Measurements from ENCODE around the gene CELA2B. TPM values are rescaled to one million over a fixed set of nuclear protein-coding genes. Genes with fewer than 3 reads are reported as not detected.

The CELA2B gene
- total and polyA plus RNA-seq, 9 donors: 0.33 to 0.46 (median 0.36) TPM; not detected in 6

DNA sequence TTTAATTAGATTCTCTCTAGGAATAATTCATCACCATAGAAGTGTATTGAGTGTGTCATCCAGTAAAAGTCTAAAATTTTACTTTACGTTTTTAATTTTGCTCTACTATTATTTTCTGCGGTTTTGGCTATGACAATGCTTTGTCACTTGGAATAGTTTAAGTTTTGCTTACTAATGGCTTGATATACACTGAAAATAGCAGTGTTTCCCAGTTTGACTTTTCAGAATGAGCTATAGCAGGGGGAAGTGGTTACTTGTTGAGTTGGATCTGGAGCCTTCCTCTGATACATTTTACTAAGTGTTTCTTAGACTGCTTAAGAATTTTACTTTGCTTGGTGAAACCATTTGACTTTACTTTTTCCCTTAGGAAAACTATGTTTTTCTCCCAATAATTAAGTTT, 55.8 kb downstream of the CELA2B start:
- TF ChIP-seq POLR2A (IDR thresholded peaks at IDR 0.05): no peak
- TF ChIP-seq EP300 (IDR thresholded peaks at IDR 0.05): no peak
- TF ChIP-seq, protein P1, sequence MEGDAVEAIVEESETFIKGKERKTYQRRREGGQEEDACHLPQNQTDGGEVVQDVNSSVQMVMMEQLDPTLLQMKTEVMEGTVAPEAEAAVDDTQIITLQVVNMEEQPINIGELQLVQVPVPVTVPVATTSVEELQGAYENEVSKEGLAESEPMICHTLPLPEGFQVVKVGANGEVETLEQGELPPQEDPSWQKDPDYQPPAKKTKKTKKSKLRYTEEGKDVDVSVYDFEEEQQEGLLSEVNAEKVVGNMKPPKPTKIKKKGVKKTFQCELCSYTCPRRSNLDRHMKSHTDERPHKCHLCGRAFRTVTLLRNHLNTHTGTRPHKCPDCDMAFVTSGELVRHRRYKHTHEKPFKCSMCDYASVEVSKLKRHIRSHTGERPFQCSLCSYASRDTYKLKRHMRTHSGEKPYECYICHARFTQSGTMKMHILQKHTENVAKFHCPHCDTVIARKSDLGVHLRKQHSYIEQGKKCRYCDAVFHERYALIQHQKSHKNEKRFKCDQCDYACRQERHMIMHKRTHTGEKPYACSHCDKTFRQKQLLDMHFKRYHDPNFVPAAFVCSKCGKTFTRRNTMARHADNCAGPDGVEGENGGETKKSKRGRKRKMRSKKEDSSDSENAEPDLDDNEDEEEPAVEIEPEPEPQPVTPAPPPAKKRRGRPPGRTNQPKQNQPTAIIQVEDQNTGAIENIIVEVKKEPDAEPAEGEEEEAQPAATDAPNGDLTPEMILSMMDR (IDR thresholded peaks at IDR 0.05): no peak
- WGBS, 3 donors: 86 to 89% (median 87%) methylated on average over 2 of the region's 2 CpGs
- intact Hi-C loops (cut with DNase I): loop anchor here in 1 of 4 donors (10.0 kb wide), 1 partner anchor 83 kb away; the partner anchor contains the start of gene DDI2

DNA sequence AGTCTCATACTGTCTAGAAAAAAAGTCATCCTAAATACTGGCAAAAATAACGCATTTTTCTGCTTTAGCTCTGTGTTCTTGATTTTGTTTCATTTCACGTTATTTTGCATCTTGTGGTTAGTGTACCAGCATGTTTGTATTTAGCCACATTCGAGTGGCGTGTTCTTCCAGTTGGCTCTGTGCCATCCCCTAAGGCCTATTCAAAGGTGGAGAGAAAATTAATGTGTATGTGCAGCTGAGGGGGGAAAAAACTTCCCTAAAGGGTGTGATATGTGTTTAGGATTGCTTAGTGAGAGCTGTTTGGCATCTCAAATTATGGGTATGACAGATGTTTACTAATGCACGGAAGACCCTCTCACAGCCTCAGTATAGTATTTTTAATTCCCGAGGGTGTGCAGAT, 62.9 kb downstream of the CELA2B start:
- Histone ChIP-seq H3K36me3 (no peaks in the 10 kb centered on the region), H3K27me3 (no peaks in the 10 kb centered on the region), H3K27ac (no peak overlapping the region), H3K9me3 (no peaks in the 10 kb centered on the region), H3K4me3 (no peak overlapping the region), H3K4me1 (ENCODE audit: insufficient read depth) (no peaks in the 10 kb centered on the region)
- 64 to 79% (median 70%) methylated on average over 6 of the region's 6 CpGs for WGBS, 3 donors
- TF ChIP-seq EP300 (IDR thresholded peaks at IDR 0.05) (no peak), POLR2A (IDR thresholded peaks at IDR 0.05) (no peak)
- TF ChIP-seq, protein P1 (IDR thresholded peaks at IDR 0.05): no peak
- intact Hi-C loops (cut with DNase I): loop anchor here in 1 of 4 donors (10.0 kb wide), 1 partner anchor 76 kb away; the partner anchor contains the start of gene DDI2
- DNase-seq: no peak

More for the DNA sequence above, 55.8 kb downstream of the CELA2B start:
- Histone ChIP-seq H3K36me3 (no peaks in the 10 kb centered on the region), H3K27ac (no peak overlapping the region), H3K4me3 (no peak overlapping the region), H3K27me3 (no peaks in the 10 kb centered on the region), H3K9me3 (no peaks in the 10 kb centered on the region), H3K4me1 (ENCODE audit: insufficient read depth) (no peaks in the 10 kb centered on the region)
- DNase-seq: no peak

DNA sequence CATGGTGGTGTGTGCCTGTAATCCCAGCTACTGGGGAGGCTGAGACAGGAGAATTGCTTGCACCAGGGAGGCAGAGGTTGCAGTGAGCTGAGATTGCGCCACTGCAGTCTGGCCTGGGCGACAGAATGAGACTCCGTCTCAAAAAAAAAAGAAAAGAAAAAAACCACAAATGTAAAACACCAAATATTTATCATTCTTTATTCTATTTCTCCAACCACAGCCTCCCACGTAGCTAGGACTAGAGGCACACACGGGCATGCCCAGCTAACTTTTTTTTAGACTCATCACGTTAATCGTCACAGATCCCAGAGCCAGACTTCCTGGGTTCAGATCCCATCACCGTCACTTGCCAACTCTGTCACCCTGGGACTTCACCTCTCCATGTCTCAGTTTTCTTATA, 64.3 kb downstream of the CELA2B start:
- Histone ChIP-seq H3K27me3 (no peaks in the 10 kb centered on the region), H3K36me3 (no peaks in the 10 kb centered on the region), H3K9me3 (no peaks in the 10 kb centered on the region), H3K4me1 (ENCODE audit: insufficient read depth) (no peaks in the 10 kb centered on the region), H3K4me3 (no peak overlapping the region), H3K27ac (no peak overlapping the region)
- WGBS, 3 donors: 51 to 70% (median 59%) methylated on average over 8 of the region's 8 CpGs
- TF ChIP-seq, protein P1 (IDR thresholded peaks at IDR 0.05): no peak
- TF ChIP-seq EP300 (IDR thresholded peaks at IDR 0.05) (no peak), POLR2A (IDR thresholded peaks at IDR 0.05) (no peak)
- intact Hi-C loops (cut with DNase I): no loop called here
- no peak for DNase-seq

Other genes starting within 250 kb of the CELA2B start
- 10 to 100 TPM in 1 of 7 donors, 1 to 10 TPM in 4, under 1 TPM in 2; 0.53 to 23.0 (median 2.3) TPM for gene FHAD1, start 228.9 kb upstream of the CELA2B start, total RNA-seq
- gene FHAD1, start 228.9 kb upstream of the CELA2B start, polyA plus RNA-seq: under 1 TPM; 0.40 to 0.65 TPM
- 10 to 100 TPM; 24.2 to 63.2 (median 30.3) TPM for gene EFHD2, start 66.2 kb upstream of the CELA2B start, total RNA-seq
- gene EFHD2, start 66.2 kb upstream of the CELA2B start, polyA plus RNA-seq: 10 to 100 TPM; 19.6 to 25.5 TPM
- gene CTRC, start 37.7 kb upstream of the CELA2B start, total RNA-seq: 1 to 10 TPM in 3 of 7 donors, not detected in 4; 1.7 to 5.7 (median 4.6) TPM
- not detected for gene CTRC, start 37.7 kb upstream of the CELA2B start, polyA plus RNA-seq
- 1 to 10 TPM in 2 of 7 donors, under 1 TPM in 1, not detected in 4; 0.92 to 9.4 (median 2.4) TPM for gene CELA2A, start 19.4 kb upstream of the CELA2B start, total RNA-seq
- 1 to 10 TPM in 1 of 2 donors, not detected in 1; 7.5 TPM for gene CELA2A, start 19.4 kb upstream of the CELA2B start, polyA plus RNA-seq
- 10 to 100 TPM; 13.4 to 62.0 (median 44.4) TPM for gene CASP9, start 48.1 kb downstream of the CELA2B start, total RNA-seq
- gene CASP9, start 48.1 kb downstream of the CELA2B start, polyA plus RNA-seq: 10 to 100 TPM; 21.1 to 33.5 TPM
- gene DNAJC16, start 50.7 kb downstream of the CELA2B start, total RNA-seq: 10 to 100 TPM; 12.3 to 33.3 (median 17.9) TPM
- gene DNAJC16, start 50.7 kb downstream of the CELA2B start, polyA plus RNA-seq: 1 to 10 TPM; 4.7 to 10.0 TPM
- gene AGMAT, start 108.9 kb downstream of the CELA2B start, total RNA-seq: under 1 TPM in 3 of 7 donors, not detected in 4; 0.30 to 0.31 (median 0.30) TPM
- 1 to 10 TPM in 1 of 2 donors, under 1 TPM in 1; 0.08 to 1.5 TPM for gene AGMAT, start 108.9 kb downstream of the CELA2B start, polyA plus RNA-seq
- gene DDI2, start 141.4 kb downstream of the CELA2B start, total RNA-seq: 10 to 100 TPM; 18.7 to 30.9 (median 23.1) TPM
- gene DDI2, start 141.4 kb downstream of the CELA2B start, polyA plus RNA-seq: 1 to 10 TPM; 4.2 to 9.6 TPM
- 10 to 100 TPM; 26.5 to 81.8 (median 55.1) TPM for gene PLEKHM2, start 208.2 kb downstream of the CELA2B start, total RNA-seq
- gene PLEKHM2, start 208.2 kb downstream of the CELA2B start, polyA plus RNA-seq: 10 to 100 TPM; 22.1 to 45.0 TPM